C4-2B (cell line): ENCODE measurements around the gene OR13A1.
"Not testable (repeated sequence)": the region's sequence is repeated elsewhere in the genome, so short reads cannot be mapped to it uniquely, and the experiment has no call there.

ENCODE experiments used
- H3K27ac ChIP-seq: fragments of 450-650 bp; 2 replicates; pipeline ENCODE4 v1.5.1; 2017
- CTCF ChIP-seq: fragments of 450-650 bp; conservative IDR thresholded peaks from 2 replicates; pipeline ENCODE4 v1.5.1; 2017; ENCODE audit warnings: mild to moderate bottlenecking
- ZFX ChIP-seq: fragments of 450-650 bp; IDR thresholded peaks from 2 replicates; pipeline ENCODE4 v1.6.1; 2017

Gene OR13A1

GRCh38 chr10:45315508-45315907 is at the start of gene OR13A1:
OR13A1 (minus strand) TSS chr10:45315608; CDS start chr10:45304422, 11,186 bp downstream.
- no peak within 1 kb of the TSS for H3K27ac ChIP-seq
- no peak for TF ChIP-seq CTCF
- no peak for TF ChIP-seq ZFX

- H3K27ac ChIP-seq = not testable (repeated sequence)
These were observed 46.8 kb upstream of the OR13A1 start for GRCh38 chr10:45361983-45362799.

GRCh38 chr10:45358961-45359360 is 43.6 kb upstream of the OR13A1 start:
- not testable (repeated sequence) for H3K27ac ChIP-seq

GRCh38 chr10:45355494-45355893 is 40.1 kb upstream of the OR13A1 start:
- TF ChIP-seq CTCF (no peak), ZFX (no peak)
- H3K27ac ChIP-seq = no peak overlapping the region

GRCh38 chr10:45354261-45354660 is 38.9 kb upstream of the OR13A1 start:
- no peak overlapping the region for H3K27ac ChIP-seq
- TF ChIP-seq ZFX = no peak
- TF ChIP-seq CTCF = no peak

GRCh38 chr10:45353186-45353585 is 37.8 kb upstream of the OR13A1 start:
- TF ChIP-seq ZFX (no peak), CTCF (no peak)
- H3K27ac ChIP-seq = no peak overlapping the region

- not testable (repeated sequence) for H3K27ac ChIP-seq
These were observed 32.9 kb upstream of the OR13A1 start for GRCh38 chr10:45348196-45348765.

GRCh38 chr10:45347464-45347863 is 32.1 kb upstream of the OR13A1 start:
- H3K27ac ChIP-seq = not testable (repeated sequence)

GRCh38 chr10:45346652-45347335 is 31.4 kb upstream of the OR13A1 start:
- not testable (repeated sequence) for H3K27ac ChIP-seq

GRCh38 chr10:45340420-45340819 is 25.0 kb upstream of the OR13A1 start:
- not testable (repeated sequence) for H3K27ac ChIP-seq
